PFSK-1 (cell line): ENCODE data around the gene DSP.

Experiments
- POLR2AphosphoS5 ChIP-seq: IDR thresholded peaks from 2 replicates; pipeline ENCODE4 v1.6.1; 2012; ENCODE audit warnings: low read depth, mild to moderate bottlenecking, control low read depth, low read length, moderate library complexity
- TF ChIP-seq, protein P1 (sequence below), 2 experiments: IDR thresholded peaks; 2 replicates each; pipeline versions ENCODE4 v1.6.1 to v1.8.0; 2011 to 2012; ENCODE audit warnings: low read depth in 2 of 2, low read length in 2 of 2, control low read depth in 1 of 2, inconsistent platforms in 1 of 2, mild to moderate bottlenecking in 1 of 2, moderate library complexity in 1 of 2; ENCODE audit not compliant: insufficient read depth in 1 of 2

Gene DSP

DNA sequence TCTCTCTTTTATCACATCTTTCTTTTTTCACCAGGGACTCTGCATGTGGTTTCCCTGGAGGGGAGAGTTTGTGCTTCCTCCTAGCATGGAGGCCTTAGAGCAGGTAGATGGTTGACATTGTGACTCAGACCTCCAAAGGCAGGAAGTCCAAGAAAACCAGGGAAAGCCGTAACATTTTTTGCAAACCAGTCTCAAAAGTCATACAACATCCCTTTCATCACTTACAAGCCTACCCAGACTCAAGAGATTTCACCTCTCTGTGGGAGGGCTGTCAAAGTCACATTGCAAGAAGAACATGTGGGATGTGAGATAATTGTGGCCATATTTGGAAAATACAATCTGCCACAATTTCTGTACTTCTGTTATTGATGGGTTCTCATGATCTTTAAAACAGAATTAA, 94.7 kb downstream of the DSP start:
- no peak for TF ChIP-seq POLR2AphosphoS5
- TF ChIP-seq, protein P1, sequence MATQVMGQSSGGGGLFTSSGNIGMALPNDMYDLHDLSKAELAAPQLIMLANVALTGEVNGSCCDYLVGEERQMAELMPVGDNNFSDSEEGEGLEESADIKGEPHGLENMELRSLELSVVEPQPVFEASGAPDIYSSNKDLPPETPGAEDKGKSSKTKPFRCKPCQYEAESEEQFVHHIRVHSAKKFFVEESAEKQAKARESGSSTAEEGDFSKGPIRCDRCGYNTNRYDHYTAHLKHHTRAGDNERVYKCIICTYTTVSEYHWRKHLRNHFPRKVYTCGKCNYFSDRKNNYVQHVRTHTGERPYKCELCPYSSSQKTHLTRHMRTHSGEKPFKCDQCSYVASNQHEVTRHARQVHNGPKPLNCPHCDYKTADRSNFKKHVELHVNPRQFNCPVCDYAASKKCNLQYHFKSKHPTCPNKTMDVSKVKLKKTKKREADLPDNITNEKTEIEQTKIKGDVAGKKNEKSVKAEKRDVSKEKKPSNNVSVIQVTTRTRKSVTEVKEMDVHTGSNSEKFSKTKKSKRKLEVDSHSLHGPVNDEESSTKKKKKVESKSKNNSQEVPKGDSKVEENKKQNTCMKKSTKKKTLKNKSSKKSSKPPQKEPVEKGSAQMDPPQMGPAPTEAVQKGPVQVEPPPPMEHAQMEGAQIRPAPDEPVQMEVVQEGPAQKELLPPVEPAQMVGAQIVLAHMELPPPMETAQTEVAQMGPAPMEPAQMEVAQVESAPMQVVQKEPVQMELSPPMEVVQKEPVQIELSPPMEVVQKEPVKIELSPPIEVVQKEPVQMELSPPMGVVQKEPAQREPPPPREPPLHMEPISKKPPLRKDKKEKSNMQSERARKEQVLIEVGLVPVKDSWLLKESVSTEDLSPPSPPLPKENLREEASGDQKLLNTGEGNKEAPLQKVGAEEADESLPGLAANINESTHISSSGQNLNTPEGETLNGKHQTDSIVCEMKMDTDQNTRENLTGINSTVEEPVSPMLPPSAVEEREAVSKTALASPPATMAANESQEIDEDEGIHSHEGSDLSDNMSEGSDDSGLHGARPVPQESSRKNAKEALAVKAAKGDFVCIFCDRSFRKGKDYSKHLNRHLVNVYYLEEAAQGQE (IDR thresholded peaks at IDR 0.05; ENCODE audit: insufficient read depth in 1 of 2, low read depth in 2 of 2, low read length in 2 of 2): no peak
